Transverse colon (tissue), 4 donors: ENCODE data around the gene HDLBP. TPM values are rescaled to one million over a fixed set of nuclear protein-coding genes. Genes with fewer than 3 reads are reported as not detected.
A peak's percentile ranks its signal among the peaks of the same experiment; 100 is the strongest.

Experiments used
- DNase-seq: peaks from one replicate; pipeline ENCODE4 v3.0.0-alpha.2; 2019
- H3K27ac ChIP-seq, 4 donors: fragments of 200-600 bp; sonication (generic); 2 replicates each; pipeline ENCODE4 v1.5.1; 2016 to 2018; ENCODE audit warnings: inconsistent platforms in 4 of 4
- H3K27me3 ChIP-seq: fragments of 200-600 bp; sonication (generic); 2 replicates; pipeline ENCODE4 v1.5.1; 2017; ENCODE audit warnings: inconsistent platforms
- H3K36me3 ChIP-seq, 4 donors: fragments of 200-600 bp; sonication (generic); 2 replicates each; pipeline ENCODE4 v1.5.1; 2017 to 2019; ENCODE audit warnings: inconsistent platforms in 4 of 4
- H3K4me1 ChIP-seq, 4 donors: fragments of 200-600 bp; sonication (generic); 2 replicates each; pipeline ENCODE4 v1.5.1; 2017 to 2020; ENCODE audit warnings: inconsistent platforms in 4 of 4
- H3K4me3 ChIP-seq, 4 donors: fragments of 200-600 bp; sonication (generic); 1 replicate in 1 of 4; 2 replicates in 3 of 4; pipeline versions ENCODE4 v1.5.1 to v1.6.1; 2017 to 2019; ENCODE audit warnings: inconsistent platforms in 4 of 4
- H3K9me3 ChIP-seq, 2 donors: fragments of 200-600 bp; sonication (generic); 2 replicates each; pipeline ENCODE4 v1.5.1; 2017 to 2019; ENCODE audit warnings: inconsistent platforms in 2 of 2
- EP300 ChIP-seq: sonication (generic); formaldehyde crosslinking; IDR thresholded peaks from one replicate; pipeline ENCODE4 v1.6.1; 2017; ENCODE audit warnings: antibody characterized with exemption, low read depth
- POLR2A ChIP-seq: fragments of 450-650 bp; IDR thresholded peaks from one replicate; pipeline ENCODE4 v1.6.1; 2016; ENCODE audit warnings: antibody characterized with exemption, mild to moderate bottlenecking, moderate library complexity
- POLR2AphosphoS5 ChIP-seq, 3 donors: sonication (generic); formaldehyde crosslinking; IDR thresholded peaks; one replicate each; pipeline ENCODE4 v1.6.1; 2016; ENCODE audit warnings: antibody characterized with exemption in 3 of 3
- WGBS, 2 donors: methylation state at CpG; one replicate each; pipeline ENCODE4 v1.1.5; 2018; ENCODE audit warnings: low coverage in 1 of 2; 5-methylcytosine and 5-hydroxymethylcytosine counted together
- in situ Hi-C, 4 donors: fragments of 200-750 bp; cut with MboI; loops; one replicate each; pipeline versions ENCODE4 v1.15.0 to v1.15.1; 2017; ENCODE audit warnings: low sequenced_read_pairs in 3 of 4, low pct_ligation_motif_present in 1 of 4, low pct_unique_long_range_greater_than_20kb in 1 of 4
- intact Hi-C: fragments of 100-400 bp; cut with DNase I; formaldehyde crosslinking; loops from one replicate; pipeline ENCODE4 v1.15.1; 2023; ENCODE audit warnings: low total_unique reads
- total RNA-seq, 4 donors: library from RNA; depleted of rRNA; stranded (reverse); fragments of >200 nt; gene quantifications; one replicate each; pipeline ENCODE4 v1.1.0, GENCODE V29; 2016
- TF ChIP-seq, protein P1 (sequence below), 5 experiments: fragments of 200-600 bp in 3 of 5; fragments of 450-650 bp in 2 of 5; sonication (generic) in 3 of 5; IDR thresholded peaks; 1 replicate in 2 of 5; 2 replicates in 3 of 5; pipeline ENCODE4 v1.5.1; 2016 to 2017; ENCODE audit warnings: antibody characterized with exemption in 5 of 5, inconsistent platforms in 3 of 5, mild to moderate bottlenecking in 2 of 5, moderate library complexity in 1 of 5

HDLBP gene
- total RNA-seq, 4 donors from 2014 or later: 168 to 1,885 (median 314) TPM

DNA sequence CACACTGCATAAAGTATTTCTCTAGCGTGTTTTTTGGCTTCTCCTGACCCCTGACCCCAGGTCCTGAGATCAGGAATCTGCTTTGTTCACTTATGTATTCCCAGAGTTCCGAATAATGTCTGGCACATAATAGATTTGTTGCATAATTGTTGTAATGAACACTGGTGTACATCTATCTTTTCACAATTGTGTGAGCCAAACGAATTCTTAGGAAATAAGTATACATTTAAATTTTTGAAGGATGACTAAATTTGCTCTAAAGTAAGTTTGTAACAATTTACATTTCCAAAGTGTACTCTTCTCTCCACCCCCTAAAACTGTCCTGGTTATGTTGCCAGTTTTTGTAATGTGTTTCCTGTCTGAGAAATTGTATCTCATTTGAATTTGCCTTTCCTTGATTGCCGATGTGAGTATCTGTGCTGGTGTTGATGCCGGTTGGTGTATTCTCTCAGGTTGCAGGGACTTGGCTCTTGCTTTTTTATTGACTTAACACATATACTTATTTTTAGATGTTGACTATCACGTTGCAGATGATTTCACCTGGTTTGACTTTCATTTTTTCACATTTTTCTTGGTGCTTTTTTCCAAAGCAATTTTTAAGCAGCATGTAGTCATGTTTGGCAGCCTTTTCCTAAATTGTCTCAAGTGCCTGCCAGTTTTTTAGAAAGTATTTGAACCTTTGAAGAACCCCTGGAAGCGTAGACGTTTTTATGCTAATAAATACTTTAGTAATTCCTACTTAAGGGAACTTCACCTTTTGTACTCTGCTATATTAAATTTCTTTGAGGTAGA lies 24.6 kb upstream of the HDLBP start:
- Histone ChIP-seq H3K27ac (peak overlapping the region; percentile 30 to 59 (median 42)), H3K9me3 (no peaks in the 10 kb centered on the region), H3K4me1 (peaks cover 0 to 19% (median 8%) of the 10 kb centered on the region in 4 donors), H3K4me3 (no peak overlapping the region), H3K36me3 (peaks cover 0 to 70% (median 26%) of the 10 kb centered on the region in 4 donors), H3K27me3 (no peaks in the 10 kb centered on the region)
- in situ Hi-C loops (no loop called here), intact Hi-C loops (no loop called here)
- no peak for DNase-seq
- no peak for TF ChIP-seq POLR2AphosphoS5 (IDR thresholded peaks at IDR 0.05)
- TF ChIP-seq POLR2A: no peak
- TF ChIP-seq, protein P1, sequence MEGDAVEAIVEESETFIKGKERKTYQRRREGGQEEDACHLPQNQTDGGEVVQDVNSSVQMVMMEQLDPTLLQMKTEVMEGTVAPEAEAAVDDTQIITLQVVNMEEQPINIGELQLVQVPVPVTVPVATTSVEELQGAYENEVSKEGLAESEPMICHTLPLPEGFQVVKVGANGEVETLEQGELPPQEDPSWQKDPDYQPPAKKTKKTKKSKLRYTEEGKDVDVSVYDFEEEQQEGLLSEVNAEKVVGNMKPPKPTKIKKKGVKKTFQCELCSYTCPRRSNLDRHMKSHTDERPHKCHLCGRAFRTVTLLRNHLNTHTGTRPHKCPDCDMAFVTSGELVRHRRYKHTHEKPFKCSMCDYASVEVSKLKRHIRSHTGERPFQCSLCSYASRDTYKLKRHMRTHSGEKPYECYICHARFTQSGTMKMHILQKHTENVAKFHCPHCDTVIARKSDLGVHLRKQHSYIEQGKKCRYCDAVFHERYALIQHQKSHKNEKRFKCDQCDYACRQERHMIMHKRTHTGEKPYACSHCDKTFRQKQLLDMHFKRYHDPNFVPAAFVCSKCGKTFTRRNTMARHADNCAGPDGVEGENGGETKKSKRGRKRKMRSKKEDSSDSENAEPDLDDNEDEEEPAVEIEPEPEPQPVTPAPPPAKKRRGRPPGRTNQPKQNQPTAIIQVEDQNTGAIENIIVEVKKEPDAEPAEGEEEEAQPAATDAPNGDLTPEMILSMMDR (IDR thresholded peaks at IDR 0.05): no peak
- TF ChIP-seq EP300: no peak
- 62 to 66% methylated on average over 8 of the region's 8 CpGs for WGBS, 2 donors

DNA sequence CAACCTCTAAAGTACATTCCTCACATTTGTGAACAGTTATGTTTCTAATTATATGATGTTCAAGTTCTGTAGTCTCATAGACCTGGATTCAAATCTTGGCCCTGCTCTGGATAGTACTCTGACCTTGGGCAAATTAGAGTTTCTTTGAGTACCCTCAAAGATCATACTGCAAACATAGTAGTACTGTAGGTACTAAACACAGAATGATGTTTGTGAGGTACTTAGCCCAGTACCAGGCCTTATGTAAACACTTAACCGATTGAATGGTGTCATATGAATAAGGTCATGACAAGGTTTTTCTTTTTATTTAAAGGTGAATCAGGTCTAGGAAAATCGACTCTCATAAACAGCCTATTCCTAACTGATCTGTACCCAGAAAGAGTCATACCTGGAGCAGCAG lies 19.3 kb upstream of the HDLBP start:
- intact Hi-C loops (no loop called here), in situ Hi-C loops (no loop called here)
- DNase-seq: no peak
- Histone ChIP-seq H3K27me3 (no peaks in the 10 kb centered on the region), H3K36me3 (peaks cover 0 to 49% (median 9%) of the 10 kb centered on the region in 4 donors), H3K9me3 (no peaks in the 10 kb centered on the region), H3K4me1 (peaks cover 0 to 5% (median 1%) of the 10 kb centered on the region in 4 donors), H3K27ac (no peak overlapping the region), H3K4me3 (no peak overlapping the region)
- WGBS, 2 donors: 77 to 79% methylated on average over 2 of the region's 2 CpGs
- TF ChIP-seq, protein P1 (IDR thresholded peaks at IDR 0.05): no peak
- TF ChIP-seq POLR2A: no peak

DNA sequence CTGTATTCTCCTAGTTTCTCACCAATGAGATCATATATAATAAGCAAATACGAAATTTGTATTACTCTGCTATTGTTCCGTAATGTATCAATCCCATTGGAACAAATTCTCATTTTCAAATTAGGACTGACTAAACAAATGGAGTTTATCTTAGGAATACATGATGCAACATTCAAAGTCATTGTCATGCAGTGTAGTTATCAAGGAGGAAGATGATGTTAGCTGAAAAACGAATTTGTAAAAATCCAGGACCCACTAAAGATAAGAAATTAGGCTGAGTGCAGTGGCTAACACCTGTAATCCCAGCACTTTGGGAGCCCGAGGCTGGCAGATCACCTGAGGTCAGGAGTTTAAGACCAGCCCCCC lies 15.1 kb upstream of the HDLBP start:
- 90 to 94% methylated on average over 4 of the region's 4 CpGs for WGBS, 2 donors
- in situ Hi-C loops (no loop called here), intact Hi-C loops (no loop called here)
- H3K36me3 ChIP-seq: peaks cover 0 to 26% (median 6%) of the 10 kb centered on the region in 4 donors
- H3K27me3 ChIP-seq: no peaks in the 10 kb centered on the region
- DNase-seq: no peak
- H3K4me3 ChIP-seq: no peak overlapping the region
- H3K27ac ChIP-seq: no peak overlapping the region
- TF ChIP-seq EP300 (no peak), POLR2A (no peak), POLR2AphosphoS5 (IDR thresholded peaks at IDR 0.05) (no peak)
- TF ChIP-seq, protein P1 (IDR thresholded peaks at IDR 0.05): no peak
- no peaks in the 10 kb centered on the region for H3K4me1 ChIP-seq
- H3K9me3 ChIP-seq: no peaks in the 10 kb centered on the region

DNA sequence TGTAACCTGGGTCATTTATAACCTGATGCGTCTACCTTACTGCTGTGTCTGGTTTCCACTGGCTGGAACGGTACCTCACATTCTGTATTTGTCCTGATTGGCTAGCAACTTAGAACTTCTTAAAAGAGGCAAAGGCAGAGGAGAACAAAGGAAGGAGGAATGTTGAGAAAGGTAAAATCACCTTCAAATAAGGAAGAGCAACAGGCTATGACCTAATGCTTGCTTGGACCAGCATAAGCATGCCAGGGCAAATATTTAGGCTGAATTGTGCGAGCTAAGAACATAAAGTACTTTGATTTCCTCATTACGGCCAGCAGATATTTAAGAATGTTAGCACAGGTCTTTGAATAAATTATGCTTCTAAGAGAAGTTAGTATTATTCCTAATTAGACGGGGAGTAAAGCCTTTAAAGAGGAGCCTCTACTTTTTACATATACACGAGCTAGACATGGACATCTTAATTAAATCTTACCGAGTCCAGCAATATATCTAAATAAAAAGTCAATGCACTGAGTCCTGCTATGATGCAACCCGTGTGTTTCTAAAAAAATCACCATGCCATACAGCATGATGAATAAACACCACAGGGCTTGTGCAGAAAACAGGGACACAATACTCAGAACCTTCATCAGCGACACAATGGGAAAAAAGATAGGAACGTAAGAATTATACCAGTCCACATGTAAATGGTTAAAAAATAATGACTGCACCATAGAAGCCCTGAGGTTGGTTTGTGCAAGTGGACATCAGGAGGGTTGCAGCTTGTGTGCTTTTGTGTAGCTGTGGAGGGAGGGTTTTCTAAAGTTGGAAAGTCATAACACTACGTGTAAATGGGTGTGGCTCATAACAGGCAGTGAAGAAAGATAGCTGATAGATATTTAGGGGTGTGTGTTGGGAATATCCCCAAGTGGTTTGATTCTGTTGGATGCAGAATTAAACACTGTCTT lies 14.5 kb upstream of the HDLBP start:
- Histone ChIP-seq H3K27ac (no peak overlapping the region), H3K9me3 (no peaks in the 10 kb centered on the region), H3K36me3 (peaks cover 0 to 20% (median 6%) of the 10 kb centered on the region in 4 donors), H3K27me3 (no peaks in the 10 kb centered on the region), H3K4me3 (no peak overlapping the region), H3K4me1 (no peaks in the 10 kb centered on the region)
- no peak for TF ChIP-seq EP300
- TF ChIP-seq, protein P1 (IDR thresholded peaks at IDR 0.05): no peak
- no peak for TF ChIP-seq POLR2A
- TF ChIP-seq POLR2AphosphoS5 (IDR thresholded peaks at IDR 0.05): no peak
- no peak for DNase-seq
- WGBS, 2 donors: 88 to 89% methylated on average over 9 to 11 of the region's 11 CpGs
- intact Hi-C loops: no loop called here
- in situ Hi-C loops: no loop called here
